Spleen (tissue), 11 donors: ENCODE measurements around the gene DDX31. TPM values are rescaled to one million over a fixed set of nuclear protein-coding genes. Genes with fewer than 3 reads are reported as not detected.

ENCODE experiments used
- DNase-seq: peaks from one replicate; pipeline ENCODE4 v3.0.0-alpha.2; 2020
- H3K27ac ChIP-seq, 8 donors: fragments of 200-600 bp; sonication (generic) in 7 of 8; 1 replicate in 4 of 8; 2 replicates in 4 of 8; pipeline versions ENCODE4 v1.5.0 to v1.8.0; 2016 to 2021; ENCODE audit warnings: inconsistent platforms in 4 of 8, mild to moderate bottlenecking in 4 of 8, moderate library complexity in 1 of 8
- H3K27me3 ChIP-seq, 7 donors: fragments of 200-600 bp; sonication (generic) in 6 of 7; replicated peaks in 1 of 7; 1 replicate in 4 of 7; 2 replicates in 3 of 7; pipeline versions ENCODE4 v1.5.0 to v1.8.0; 2016 to 2021; ENCODE audit warnings: inconsistent platforms in 3 of 7, mild to moderate bottlenecking in 1 of 7
- H3K36me3 ChIP-seq, 6 donors: fragments of 200-600 bp; sonication (generic) in 5 of 6; 1 replicate in 4 of 6; 2 replicates in 2 of 6; pipeline versions ENCODE4 v1.5.0 to v1.8.0; 2016 to 2021; ENCODE audit warnings: inconsistent platforms in 2 of 6
- H3K4me1 ChIP-seq, 6 donors: fragments of 200-600 bp; sonication (generic) in 5 of 6; 1 replicate in 3 of 6; 2 replicates in 3 of 6; pipeline versions ENCODE4 v1.5.0 to v1.8.0; 2016 to 2021; ENCODE audit warnings: inconsistent platforms in 3 of 6
- H3K4me3 ChIP-seq, 8 donors: fragments of 200-600 bp; sonication (generic) in 7 of 8; 1 replicate in 4 of 8; 2 replicates in 4 of 8; pipeline versions ENCODE4 v1.5.0 to v1.8.0; 2016 to 2021; ENCODE audit warnings: inconsistent platforms in 4 of 8, mild to moderate bottlenecking in 4 of 8, moderate library complexity in 2 of 8
- H3K9me3 ChIP-seq, 8 donors: fragments of 200-600 bp; sonication (generic) in 7 of 8; 1 replicate in 4 of 8; 2 replicates in 4 of 8; pipeline versions ENCODE4 v1.5.0 to v1.8.0; 2016 to 2021; ENCODE audit warnings: inconsistent platforms in 4 of 8
- POLR2A ChIP-seq, 3 donors: fragments of 450-650 bp; IDR thresholded peaks; one replicate each; pipeline ENCODE4 v1.5.1; 2017; ENCODE audit warnings: antibody characterized with exemption in 3 of 3, mild to moderate bottlenecking in 1 of 3
- POLR2AphosphoS5 ChIP-seq, 3 donors: sonication (generic); formaldehyde crosslinking; IDR thresholded peaks; one replicate each; pipeline ENCODE4 v1.5.1; 2017; ENCODE audit warnings: antibody characterized with exemption in 3 of 3
- WGBS, 5 donors: extraction: QIAGEN DNeasy Blood & Tissue Kit in 3 of 5; methylation state at CpG; one replicate each; pipeline versions ENCODE4 v1.1.5 to v1.1.7; 2013 to 2018; 5-methylcytosine and 5-hydroxymethylcytosine counted together
- intact Hi-C: fragments of 100-400 bp; cut with DNase I; formaldehyde crosslinking; loops from one replicate; pipeline ENCODE4 v1.15.0; 2023; ENCODE audit warnings: low total_unique reads
- polyA plus RNA-seq, 3 donors: library from polyadenylated mRNA; stranded (reverse); fragments of 200-250 nt; gene quantifications; one replicate each; pipeline ENCODE4 v1.2.1, GENCODE V29; 2013
- total RNA-seq, 7 donors: library from RNA; depleted of rRNA in 3 of 7; stranded (reverse); fragments of >200 nt in 3 of 7; fragmentation: NEBNext Ultra II Directional in 4 of 7; extraction: Animal tissue kit (Norgen Biotek cat#: 25700) in 4 of 7; gene quantifications; one replicate each; pipeline versions ENCODE4 v1.1.0 to v1.2.1, GENCODE V29; 2016 to 2021
- TF ChIP-seq, protein P1 (sequence below), 11 experiments: fragments of 200-600 bp in 7 of 11; fragments of 450-650 bp in 4 of 11; sonication (generic) in 4 of 11; IDR thresholded peaks in 8 of 11; conservative IDR thresholded peaks in 3 of 11; 1 replicate in 7 of 11; 2 replicates in 4 of 11; pipeline versions ENCODE4 v1.4.0 to v1.8.0; 2016 to 2021; ENCODE audit warnings: antibody characterized with exemption in 11 of 11, inconsistent platforms in 4 of 11, mild to moderate bottlenecking in 1 of 11
- donor health status: healthy with polysubstance abuse.
- donor health status: DM: no; HTN: no; CAD: no; lungs with moderate emphysema.
- donor health status: DM: no; HTN: no; CAD: no.
- donor health status: Bipolar disorder and iron deficiency.
- donor health status: healthy.
- donor health status: DM: no; HTN: no; CAD: no.
- donor health status: DM: yes; HTN: yes; CAD: no.

DDX31 gene
- total and polyA plus RNA-seq, 10 donors, result 8.6 to 19.3 (median 14.7) TPM

DNA sequence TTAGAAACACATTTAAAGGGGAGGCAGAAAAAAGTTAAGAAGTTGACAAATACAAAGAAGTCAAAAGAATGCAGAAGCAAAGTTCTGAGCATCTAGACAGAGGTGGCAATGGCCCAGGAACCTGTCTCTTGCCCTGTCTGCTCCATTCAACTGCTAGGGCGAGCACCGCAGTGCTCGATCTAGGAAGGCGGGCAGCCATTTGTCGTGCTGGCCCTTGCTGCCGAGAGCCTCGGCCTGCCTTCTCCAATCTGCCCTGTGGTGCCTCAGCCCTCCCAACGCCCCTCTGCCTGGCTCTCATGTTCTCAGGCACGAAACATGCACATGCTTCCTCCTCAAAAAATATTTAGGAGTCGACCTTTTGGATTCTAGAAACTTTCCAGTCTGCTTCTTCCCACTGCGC, 42.2 kb downstream of the DDX31 start:
- intact Hi-C loops, result no loop called here
- H3K36me3 ChIP-seq, result peaks cover 3 to 94% (median 55%) of the 10 kb centered on the region in 6 donors
- no peak overlapping the region for H3K4me3 ChIP-seq
- 94 to 97% (median 96%) methylated on average over 11 of the region's 11 CpGs for WGBS, 5 donors
- DNase-seq, result no peak
- H3K27me3 ChIP-seq, result no peaks in the 10 kb centered on the region
- no peak for TF ChIP-seq POLR2A (IDR thresholded peaks at IDR 0.05)
- no peak for TF ChIP-seq POLR2AphosphoS5 (IDR thresholded peaks at IDR 0.05)
- TF ChIP-seq, protein P1, sequence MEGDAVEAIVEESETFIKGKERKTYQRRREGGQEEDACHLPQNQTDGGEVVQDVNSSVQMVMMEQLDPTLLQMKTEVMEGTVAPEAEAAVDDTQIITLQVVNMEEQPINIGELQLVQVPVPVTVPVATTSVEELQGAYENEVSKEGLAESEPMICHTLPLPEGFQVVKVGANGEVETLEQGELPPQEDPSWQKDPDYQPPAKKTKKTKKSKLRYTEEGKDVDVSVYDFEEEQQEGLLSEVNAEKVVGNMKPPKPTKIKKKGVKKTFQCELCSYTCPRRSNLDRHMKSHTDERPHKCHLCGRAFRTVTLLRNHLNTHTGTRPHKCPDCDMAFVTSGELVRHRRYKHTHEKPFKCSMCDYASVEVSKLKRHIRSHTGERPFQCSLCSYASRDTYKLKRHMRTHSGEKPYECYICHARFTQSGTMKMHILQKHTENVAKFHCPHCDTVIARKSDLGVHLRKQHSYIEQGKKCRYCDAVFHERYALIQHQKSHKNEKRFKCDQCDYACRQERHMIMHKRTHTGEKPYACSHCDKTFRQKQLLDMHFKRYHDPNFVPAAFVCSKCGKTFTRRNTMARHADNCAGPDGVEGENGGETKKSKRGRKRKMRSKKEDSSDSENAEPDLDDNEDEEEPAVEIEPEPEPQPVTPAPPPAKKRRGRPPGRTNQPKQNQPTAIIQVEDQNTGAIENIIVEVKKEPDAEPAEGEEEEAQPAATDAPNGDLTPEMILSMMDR (IDR thresholded peaks at IDR 0.05 in 8 of 11, conservative IDR thresholded peaks at IDR 0.05 in 3 of 11), result no peak
- no peaks in the 10 kb centered on the region for H3K4me1 ChIP-seq
- no peaks in the 10 kb centered on the region for H3K9me3 ChIP-seq
- H3K27ac ChIP-seq, result no peak overlapping the region

DNA sequence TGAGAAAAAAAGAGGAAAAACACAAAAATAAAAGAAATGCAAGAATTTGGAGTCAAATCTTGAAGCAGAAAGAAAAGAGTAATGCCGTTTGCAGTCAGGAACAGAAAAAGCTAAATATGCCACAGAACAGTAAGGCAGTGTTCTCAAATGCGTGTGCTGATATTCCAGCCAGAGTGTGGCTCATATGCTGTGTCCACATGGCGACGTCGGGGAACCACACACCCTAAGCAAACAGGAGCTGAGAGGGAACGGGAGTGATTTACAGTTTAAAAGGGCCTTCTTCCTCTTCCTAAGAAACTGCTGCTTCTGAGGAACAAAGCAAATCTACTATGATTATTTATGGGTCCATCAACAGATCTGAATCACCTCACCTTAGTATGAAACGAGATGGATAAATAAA, 42.7 kb downstream of the DDX31 start:
- Histone ChIP-seq H3K4me3 (no peak overlapping the region), H3K27me3 (no peaks in the 10 kb centered on the region), H3K4me1 (no peaks in the 10 kb centered on the region), H3K9me3 (no peaks in the 10 kb centered on the region), H3K36me3 (peaks cover 3 to 99% (median 60%) of the 10 kb centered on the region in 6 donors), H3K27ac (no peak overlapping the region)
- intact Hi-C loops, result no loop called here
- DNase-seq, result no peak
- 78 to 88% (median 82%) methylated on average over 7 of the region's 7 CpGs for WGBS, 5 donors
- TF ChIP-seq, protein P1 (IDR thresholded peaks at IDR 0.05 in 8 of 11, conservative IDR thresholded peaks at IDR 0.05 in 3 of 11), result no peak
- TF ChIP-seq POLR2A (IDR thresholded peaks at IDR 0.05) (no peak), POLR2AphosphoS5 (IDR thresholded peaks at IDR 0.05) (no peak)

DNA sequence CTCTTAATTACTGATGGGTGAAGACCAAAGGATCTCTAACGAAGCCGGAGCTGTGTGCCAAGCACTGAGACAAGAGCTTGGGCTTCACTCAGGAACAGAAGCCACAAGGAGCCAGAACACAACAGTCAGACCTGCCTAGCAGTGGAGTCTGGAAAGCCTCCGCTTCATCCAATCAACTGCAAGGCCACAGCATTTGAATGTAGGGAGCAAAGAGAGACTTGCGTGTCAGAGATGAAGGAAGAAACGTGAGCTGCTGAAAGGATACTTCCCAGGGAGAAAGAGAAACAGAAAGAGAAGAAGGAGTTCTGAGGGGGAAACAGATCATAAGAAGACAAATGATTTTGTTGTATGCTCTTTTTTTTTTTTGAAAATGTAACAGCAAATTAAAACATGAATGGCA, 43.5 kb downstream of the DDX31 start:
- TF ChIP-seq POLR2A (IDR thresholded peaks at IDR 0.05), result no peak
- TF ChIP-seq POLR2AphosphoS5 (IDR thresholded peaks at IDR 0.05), result no peak
- TF ChIP-seq, protein P1 (IDR thresholded peaks at IDR 0.05 in 8 of 11, conservative IDR thresholded peaks at IDR 0.05 in 3 of 11), result no peak
- no peaks in the 10 kb centered on the region for H3K9me3 ChIP-seq
- no peaks in the 10 kb centered on the region for H3K4me1 ChIP-seq
- 88 to 97% (median 92%) methylated on average over 5 of the region's 5 CpGs for WGBS, 5 donors
- no peak overlapping the region for H3K27ac ChIP-seq
- intact Hi-C loops, result no loop called here
- no peak overlapping the region for H3K4me3 ChIP-seq
- H3K27me3 ChIP-seq, result no peaks in the 10 kb centered on the region
- H3K36me3 ChIP-seq, result peaks cover 3 to 100% (median 57%) of the 10 kb centered on the region in 6 donors
- no peak for DNase-seq

DNA sequence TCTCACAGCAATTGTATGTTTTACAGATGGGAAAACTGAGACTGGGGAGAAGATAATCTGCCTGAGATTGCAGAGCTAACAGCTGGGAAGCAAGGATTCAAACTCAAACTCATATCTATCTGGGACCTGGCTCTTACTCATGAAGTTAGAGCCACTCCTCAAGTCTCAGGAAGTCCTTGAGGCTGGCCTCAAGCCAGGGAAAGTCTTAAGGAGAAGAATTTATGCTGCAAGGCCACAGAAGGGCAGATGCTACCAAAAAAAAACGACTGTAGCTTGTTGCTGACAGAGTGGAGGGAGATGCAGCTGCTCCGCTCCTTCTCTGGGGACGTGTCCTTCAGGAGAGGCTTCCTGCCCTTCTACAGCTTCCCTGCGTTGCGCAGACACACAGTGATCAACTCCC, 47.6 kb downstream of the DDX31 start:
- H3K36me3 ChIP-seq, result peaks cover 0 to 100% (median 44%) of the 10 kb centered on the region in 6 donors
- TF ChIP-seq POLR2AphosphoS5 (IDR thresholded peaks at IDR 0.05) (no peak), POLR2A (IDR thresholded peaks at IDR 0.05) (no peak)
- TF ChIP-seq, protein P1 (IDR thresholded peaks at IDR 0.05 in 8 of 11, conservative IDR thresholded peaks at IDR 0.05 in 3 of 11), result no peak
- H3K27ac ChIP-seq, result no peak overlapping the region
- 68 to 82% (median 77%) methylated on average over 5 of the region's 5 CpGs for WGBS, 5 donors
- no peak overlapping the region for H3K4me3 ChIP-seq
- intact Hi-C loops, result no loop called here
- no peaks in the 10 kb centered on the region for H3K9me3 ChIP-seq
- no peaks in the 10 kb centered on the region for H3K27me3 ChIP-seq
- H3K4me1 ChIP-seq, result no peaks in the 10 kb centered on the region
- DNase-seq, result no peak
